Stimulated activated CD8-positive, alpha-beta memory T cell treated with anti-CD3 and anti-CD28 coated beads, Interleukin-12 subunit alpha, Interleukin-12 subunit beta, amount 100 ng/mL, for 24 hours (primary cell): ENCODE results near the gene SYT17.

Source experiments
- DNase-seq: peaks from one replicate; pipeline ENCODE4 v3.0.0-alpha.2; 2020; ENCODE audit errors: extremely low read depth

Gene SYT17

DNA sequence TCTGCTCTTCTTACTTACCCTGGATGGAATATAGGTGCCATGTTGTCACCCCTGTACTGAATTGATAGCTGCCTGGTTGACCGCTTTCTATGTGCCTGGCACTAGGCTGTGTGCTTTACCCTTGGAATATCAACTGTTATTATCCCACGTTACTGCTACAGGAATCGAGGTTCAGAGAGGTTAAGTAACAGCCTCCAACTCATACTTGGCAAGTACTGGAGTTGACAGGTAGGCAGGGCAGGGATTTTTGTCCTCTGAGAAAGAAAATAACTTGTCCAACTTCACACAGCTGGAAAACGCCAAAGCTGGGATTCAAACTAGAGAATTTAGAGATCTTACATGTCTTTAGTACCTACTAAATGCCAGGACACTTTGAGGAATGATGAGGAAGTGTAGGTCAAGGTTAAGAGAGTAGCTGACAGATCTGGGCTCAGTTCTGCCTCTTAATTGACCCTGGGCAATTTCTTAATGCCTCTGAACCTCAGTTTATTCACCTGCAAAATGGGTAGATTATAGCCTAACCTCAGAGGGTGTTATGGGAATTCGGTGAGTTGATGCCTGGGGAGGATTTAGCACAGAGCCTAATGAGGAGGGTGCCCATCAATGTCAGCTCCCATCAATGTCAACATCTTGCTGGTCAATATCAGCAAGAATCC is 28.5 kb upstream of the SYT17 start:
- no peak for DNase-seq

DNA sequence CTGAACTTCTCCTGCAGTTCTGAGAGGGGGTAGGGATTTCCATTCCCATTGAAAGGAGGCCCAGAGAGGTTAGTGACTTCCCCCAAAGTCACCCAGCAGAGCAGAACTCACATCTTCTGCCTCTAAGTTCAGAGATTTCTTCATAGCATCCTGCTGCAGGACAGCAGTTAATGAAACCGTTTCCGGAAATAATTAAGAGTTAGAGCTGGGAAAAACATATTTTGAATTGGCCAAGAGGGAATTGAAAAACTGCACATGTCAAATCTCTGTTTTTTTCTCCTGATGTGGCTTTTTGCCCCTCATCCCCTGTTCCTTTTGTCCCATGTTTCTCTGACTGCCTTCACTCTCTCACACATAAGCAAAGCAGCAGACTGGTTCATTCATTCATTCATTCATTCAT is 27.6 kb upstream of the SYT17 start:
- no peak for DNase-seq

DNA sequence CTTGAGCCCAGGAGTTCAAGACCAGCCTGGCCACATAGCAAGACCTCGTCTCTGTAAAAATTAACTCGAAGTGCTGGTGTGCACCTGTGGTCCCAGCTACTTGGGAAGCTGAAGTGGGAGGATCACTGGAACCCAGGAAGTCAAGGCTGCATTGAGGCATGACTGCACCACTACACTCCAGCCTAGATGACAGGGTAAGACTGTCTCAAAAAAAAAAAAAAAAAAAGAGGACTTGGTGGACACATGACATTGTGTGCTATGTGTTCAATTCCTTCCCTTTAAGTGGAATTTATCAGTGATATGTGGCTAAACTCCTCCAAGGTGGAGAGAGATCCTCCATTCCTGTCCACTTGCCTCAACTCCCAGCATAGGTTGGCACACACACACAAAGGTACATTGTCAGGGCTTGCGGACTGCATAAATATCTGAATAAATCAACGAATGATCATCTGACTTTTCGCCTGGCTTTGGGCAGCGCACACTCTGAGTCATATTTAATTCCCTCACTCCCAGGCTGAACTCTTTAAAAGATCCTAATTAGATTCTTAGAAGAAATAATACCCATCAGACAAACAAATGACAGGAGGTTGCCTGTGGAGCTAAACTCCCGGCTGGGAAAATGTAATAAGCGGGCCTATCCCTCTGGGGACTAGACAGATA is 25.0 kb upstream of the SYT17 start:
- DNase-seq = no peak

DNA sequence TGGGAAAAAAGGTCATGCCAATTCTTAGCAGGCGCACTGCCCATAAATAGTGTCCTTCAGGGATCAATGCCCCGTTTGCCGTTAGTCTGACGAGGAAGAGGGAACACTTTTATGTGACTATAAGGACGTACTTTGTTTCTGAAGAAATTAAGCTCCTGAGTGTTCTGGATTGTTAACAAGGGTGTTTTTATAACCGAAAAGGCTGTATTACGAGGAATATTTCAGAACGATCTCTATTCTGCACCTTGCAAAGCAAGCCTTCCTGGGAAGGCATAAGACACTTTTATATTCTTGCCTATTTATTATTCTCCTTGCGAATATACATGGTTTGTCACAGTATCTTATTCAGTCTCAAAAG is 24.5 kb upstream of the SYT17 start:
- no peak for DNase-seq

DNA sequence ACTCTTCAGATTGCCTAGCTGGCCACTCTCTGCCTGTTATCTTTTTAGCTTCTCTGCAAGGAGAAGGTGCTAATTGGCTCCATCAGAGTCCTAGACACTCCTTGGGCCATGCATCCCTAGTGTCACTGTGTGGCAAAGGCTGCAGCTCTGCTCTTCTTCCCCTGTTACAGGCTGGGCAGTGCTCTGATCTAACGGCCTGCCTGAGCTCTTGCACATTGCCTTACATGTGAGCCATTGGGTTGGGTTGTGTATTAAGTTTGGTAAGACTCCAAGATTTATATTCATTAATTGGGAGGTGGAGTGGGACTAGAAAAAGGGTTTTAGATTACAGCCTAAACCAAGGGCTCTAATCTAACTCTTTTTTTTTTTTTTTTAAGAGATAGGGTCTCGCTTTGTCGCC is 23.0 kb upstream of the SYT17 start:
- no peak for DNase-seq

DNA sequence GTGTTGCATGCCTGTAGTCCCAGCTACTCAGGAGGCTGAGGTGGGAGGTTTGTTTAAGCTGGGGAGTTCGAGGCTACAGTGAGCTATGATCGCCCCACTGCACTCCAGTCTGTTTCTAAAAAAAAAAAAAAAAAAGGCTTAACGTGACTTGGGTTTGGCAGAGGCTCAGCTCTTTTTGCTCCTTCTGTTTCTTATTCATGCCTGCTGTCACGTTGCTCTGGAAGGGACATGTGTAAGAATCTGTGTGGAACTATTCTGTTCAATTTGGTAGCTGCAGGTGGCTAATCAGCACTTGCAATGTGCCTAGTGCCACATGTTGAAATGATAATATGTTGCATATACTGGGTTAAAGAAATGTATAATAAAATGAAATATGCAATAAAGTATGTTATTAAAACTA is 20.9 kb upstream of the SYT17 start:
- DNase-seq = no peak

DNA sequence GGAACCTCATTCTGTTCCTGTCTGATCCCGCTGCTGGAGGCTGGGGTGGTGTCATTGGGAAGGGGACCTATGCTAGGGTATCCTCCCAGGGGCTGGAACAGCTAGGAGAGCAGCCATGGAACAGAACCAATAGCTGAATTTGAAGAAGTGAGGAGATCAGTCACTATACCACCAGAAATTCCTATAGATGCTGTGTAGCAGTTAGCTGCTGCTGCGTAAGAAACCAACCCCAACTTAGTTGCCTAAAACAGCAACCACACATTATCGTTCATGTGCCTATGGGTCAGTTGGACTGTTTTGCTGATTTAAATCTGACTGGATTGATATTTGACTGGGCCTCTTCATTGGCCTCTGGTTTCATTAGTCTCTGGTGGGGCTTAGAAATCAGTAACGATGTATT is 20.4 kb upstream of the SYT17 start:
- no peak for DNase-seq

DNA sequence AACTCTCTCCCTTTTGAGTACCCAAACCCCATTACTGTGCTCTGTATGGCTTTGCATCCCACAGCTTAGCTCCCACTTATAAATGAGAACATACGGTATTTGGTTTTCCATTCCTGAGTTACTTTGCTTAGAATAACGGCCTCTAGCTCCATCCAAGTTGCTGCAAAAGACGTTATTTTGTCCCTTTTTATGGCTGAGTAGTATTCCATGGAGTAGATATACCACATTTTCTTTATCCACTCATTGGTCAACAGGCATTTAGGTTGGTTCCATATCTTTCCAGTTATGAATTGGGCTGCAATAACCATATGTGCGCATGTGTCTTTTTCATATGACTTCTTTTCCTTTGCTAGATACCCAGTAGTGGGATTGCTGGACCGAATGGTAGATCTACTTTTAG is 19.9 kb upstream of the SYT17 start:
- no peak for DNase-seq

DNA sequence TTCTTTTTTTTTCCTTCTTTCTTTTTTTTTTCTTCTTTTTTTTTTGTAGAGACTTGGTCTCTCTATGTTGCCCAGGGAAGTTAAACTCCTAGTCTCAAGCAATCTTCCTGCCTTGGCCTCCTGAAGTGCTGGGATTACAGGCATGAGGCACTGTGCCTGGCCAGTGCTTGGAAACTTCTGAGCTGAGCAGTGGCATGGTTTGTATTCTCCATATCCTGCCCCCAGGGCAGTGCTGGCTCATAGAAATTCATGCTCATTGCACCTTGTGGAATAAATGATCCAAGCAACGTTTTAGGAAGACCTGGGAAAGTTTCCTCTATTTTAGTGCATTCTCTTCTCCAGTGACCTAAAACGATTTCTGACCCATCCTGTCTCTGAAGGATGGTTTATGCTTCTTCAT is 16.7 kb upstream of the SYT17 start:
- DNase-seq = no peak

DNA sequence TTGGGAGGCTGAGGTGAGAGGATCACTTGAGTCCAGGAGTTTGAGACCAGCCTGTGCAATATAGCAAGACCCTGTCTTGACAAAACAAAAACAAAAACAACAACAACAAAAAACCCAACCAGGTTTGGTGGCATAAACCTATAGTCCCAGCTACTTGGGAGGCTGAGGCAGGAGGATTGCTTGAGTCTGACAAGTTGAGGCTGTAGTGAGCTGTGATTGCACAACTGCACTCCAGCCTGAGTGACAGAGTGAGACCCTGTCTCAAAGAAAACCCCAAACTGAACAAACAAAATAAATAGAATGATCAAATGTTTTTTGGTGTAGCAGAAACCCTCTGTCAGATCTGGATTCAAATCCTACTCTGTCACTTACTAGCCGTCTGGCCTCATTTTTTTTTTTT is 16.0 kb upstream of the SYT17 start:
- no peak for DNase-seq

DNA sequence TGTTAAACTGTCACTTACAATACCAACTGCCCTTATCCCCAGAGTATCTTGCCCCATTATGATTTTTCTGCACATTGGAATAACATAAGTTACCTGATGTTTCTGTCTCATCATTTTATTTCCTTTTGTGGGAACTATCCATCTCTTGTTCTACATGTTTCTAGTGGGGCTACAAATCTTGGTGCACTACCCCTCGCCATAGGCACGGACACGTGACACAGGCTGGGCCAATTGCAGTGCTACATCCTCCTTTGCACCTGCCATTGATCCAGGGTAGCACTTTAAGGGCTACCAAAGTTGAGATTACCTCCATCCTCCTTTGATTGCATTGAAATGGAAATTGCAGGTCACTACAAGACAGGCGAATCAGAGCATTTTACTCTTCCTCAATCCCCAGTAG is 14.2 kb upstream of the SYT17 start:
- no peak for DNase-seq

DNA sequence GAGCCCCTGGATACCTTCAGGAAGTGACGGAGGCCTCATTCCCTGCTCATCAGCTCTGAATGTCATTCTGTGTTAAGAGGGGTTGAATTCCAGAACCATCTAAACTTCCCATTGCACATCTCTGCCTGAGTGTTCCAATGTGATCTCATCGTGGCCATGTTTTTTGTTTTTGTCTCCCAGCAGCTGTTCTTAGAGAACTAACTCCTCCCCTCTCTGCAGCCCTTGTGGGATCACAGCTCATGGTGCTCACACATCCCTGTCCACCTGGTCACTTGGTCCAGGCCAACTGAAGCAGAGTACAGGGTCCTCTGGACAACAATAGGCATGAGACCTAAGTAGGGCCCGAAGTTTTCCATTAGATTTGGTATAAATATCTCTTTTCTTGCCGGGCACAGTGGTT is 6.0 kb upstream of the SYT17 start:
- DNase-seq = no peak

DNA sequence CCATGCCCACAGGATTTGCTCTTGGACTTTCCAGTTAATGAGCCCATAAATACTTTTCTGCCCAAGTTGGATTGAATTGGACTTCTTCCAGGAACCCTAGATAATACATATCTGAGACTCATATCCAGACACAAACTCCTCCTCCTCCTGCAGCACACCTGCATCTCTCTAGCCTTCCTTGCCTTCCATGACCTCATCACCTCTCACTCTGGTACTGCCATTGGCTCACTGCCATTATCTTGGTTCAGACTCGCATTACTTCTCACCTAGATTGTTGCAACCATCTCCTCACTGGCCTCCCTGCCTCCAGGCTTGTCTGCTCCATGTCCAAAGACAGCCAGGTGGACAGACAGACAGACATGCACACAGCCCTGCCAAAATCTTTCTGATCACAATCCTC is 4.8 kb upstream of the SYT17 start:
- DNase-seq = no peak

DNA sequence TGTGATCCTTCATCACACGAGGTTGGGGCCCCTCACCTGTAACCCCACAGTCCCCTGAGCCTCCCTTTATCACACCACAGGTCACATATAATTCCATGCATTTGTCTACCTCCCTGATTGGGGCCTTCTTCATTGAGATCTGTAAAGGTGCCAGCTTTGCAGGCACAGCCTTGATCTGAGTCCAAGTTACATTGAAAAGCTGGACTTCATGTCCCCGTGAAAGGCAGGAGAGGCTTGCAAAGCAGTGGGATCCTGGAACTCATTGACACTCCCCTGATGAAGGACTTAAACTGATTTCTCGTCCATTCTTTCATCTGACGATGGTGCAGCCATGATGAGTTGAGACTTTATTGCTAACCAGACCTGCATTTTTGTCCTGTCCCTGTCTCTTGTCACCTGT is 3.8 kb upstream of the SYT17 start:
- no peak for DNase-seq

DNA sequence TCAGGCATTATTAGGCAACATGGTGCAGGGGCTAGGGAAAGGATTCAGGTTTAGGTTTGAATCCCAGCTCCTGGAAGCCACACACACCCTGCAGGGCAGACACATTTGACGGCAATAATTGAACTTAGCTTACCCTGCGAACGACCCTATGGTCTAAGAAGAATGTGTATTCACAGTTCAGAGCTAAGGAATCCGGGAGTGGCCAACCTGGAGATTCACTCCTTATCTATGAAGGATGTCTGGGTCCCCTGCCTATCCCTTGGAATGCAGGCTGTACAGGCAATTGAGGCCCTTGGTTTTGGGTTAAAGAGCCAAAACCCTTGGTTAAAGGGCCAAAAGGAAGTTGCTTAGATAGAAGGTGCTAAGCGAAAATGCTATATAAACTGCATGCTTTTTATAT is 2.9 kb upstream of the SYT17 start:
- DNase-seq = no peak

DNA sequence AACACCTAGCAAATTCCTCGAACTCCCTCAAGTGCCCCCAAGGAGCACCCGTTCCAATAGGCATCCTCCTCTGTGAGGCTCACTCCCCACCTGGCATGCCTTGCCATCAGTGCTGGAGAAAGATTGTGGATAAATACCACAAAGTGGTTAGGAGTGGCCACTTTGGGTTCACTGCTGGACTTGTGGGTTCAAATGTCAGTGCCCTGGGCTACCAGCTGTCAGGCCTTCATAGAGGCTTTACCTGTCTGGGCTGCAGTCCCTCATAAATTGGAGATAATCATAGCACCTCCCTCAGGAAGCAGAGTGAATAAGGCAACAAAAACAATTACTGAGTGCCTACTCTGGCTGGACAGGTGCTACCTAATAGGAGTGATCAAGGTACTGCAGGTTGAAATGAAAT is 1.5 kb upstream of the SYT17 start:
- no peak for DNase-seq

DNA sequence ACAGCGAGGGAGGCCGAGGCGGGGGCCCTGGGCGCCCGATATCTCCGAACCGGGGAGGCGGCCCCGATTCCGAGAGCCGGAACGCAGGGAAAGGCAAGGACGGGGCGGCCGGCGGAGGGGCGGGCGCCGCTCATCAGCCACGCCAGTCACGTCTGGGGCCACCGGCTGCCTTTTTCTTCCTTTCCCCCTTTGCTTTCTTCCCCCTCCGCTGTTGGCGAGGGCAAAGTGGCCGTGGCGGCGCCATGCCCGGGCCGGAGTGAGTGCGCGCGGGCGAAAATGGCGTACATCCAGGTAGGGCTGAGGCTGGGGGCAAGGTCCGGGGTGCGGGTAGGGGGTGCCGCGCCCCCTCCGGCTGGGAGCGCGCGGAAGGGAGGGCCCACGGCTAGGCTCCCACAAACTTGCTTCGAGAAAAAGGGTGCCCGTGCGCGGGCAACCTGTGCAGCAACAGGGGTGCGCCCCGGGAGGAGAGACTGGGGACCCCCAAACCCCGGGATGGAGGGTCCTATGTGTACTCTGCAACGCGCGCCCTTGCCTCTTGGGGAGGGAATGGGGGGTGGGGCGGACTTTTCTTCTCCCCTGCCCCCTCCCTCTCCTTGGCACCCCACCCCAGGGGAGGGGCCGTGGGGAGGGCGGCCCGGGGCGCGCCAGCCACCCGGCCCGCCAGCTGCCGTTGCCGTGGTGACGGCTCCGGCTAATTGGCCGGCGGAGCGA is 486 bp downstream of the SYT17 start:
- no peak for DNase-seq

DNA sequence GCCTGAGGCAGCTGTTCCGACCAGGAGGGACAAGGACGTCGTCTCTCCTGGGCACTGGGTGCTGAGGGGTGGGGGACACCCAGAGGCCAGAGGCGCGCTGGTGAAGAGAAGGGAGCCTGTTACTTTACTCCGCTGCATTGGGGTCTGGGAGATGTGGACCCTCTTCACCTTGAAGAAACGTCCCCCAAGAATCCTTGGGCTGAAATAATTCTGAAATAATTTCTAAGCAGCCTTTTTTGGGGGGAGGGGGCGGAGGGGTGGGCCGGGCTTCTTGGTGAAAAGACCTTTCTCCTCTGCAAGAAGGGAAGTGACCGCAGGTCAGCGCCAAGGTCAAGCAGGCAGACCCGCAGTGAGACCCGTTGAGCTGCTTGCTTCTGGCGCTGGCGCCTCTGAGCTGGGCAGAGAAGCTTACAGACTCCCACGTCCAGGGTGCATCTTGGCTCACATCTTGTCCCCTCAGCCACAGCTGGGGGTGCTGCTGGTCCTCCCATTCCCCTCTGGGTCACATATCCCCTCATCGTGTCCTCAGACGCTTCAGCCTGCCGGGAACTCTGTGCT is 1.1 kb downstream of the SYT17 start:
- no peak for DNase-seq

DNA sequence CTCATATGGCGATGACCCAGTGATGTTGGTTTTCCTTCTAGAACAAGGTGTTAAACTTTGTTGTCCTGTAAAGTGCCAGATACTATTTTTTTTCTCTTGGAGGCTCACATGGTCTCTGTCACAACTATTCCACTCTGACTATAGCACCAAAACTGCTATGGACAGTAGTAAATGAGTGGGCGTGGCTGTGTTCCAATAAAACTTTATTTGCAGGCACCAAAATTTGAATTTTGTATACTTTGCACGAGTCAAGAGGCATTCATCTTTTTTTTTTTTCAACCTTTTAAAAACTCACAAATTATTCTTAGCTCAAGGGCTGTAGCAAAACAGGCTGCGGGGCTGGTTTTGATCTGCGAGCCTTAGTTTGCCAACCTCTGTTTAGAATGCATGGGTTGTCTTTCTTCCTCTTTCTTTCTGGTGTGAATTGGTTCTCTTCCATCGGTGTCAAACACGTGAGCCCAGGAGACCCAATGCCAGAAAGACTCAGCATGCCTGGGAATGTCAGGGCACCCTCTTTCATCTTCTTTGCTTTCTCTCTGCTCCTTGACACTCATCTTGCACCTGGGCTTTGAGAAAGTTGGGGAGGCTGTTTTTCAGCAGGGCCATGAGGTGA is 2.1 kb downstream of the SYT17 start:
- no peak for DNase-seq

DNA sequence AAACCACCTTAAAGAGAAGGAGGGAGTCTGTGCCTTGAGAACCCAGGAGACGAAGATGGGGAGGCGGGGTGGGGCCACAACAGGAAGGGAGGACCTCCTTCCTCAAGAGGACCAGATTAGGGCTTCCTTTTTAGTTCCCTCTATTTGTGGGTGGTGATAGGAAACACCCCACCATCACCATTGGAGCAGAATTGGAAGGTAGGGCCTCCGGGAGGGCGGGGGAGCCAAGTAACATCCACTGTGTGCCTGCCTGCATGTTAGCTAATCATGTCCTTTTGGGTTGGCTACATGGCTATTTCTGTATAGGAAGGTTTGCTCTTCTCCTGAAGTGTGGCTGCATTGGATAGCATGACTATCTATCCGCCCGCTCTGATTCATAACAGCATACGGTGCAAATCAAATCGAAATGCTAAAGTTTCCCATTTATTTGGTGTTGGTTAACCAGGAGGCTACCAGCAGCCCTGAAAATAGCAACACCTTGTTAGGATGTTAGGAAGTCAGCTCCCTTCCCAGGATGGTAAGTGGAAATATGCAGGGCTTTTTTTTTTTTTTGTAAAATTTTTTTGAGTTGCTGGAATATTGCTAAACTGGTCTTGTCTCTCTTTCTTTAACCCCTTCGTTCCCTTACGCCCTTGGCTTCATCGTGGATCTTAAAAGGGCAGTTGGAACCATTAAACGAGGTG is 4.2 kb downstream of the SYT17 start:
- no peak for DNase-seq

DNA sequence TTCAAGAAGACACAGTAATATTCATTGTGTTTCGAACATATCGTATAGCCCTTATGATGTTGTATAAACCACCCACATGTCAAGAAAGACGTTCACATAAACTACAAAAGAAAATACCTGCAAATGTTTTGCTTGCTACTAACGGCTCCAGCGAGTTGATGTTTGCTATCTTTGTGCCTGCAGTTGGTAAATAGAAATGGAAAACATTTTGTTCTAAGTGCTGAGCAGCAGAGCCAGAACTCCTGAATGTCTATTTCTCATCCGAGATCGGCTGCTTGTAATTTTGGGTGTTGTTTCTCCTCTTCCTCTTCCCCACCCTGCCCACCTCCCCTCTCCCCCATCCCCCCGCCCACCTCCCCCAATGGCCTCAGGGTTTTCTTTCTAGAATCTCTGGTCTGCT is 5.0 kb downstream of the SYT17 start:
- DNase-seq = no peak
